T-cell (primary cell): ENCODE measurements around the gene ZNF324. TPM values are rescaled to one million over a fixed set of nuclear protein-coding genes. Genes with fewer than 3 reads are reported as not detected.
A peak's percentile ranks its signal among the peaks of the same experiment; 100 is the strongest.
"Not testable (repeated sequence)": the region's sequence is repeated elsewhere in the genome, so short reads cannot be mapped to it uniquely, and the experiment has no call there.

Source experiments
- ATAC-seq, 4 experiments: fragments of 200-7000 bp in 3 of 4; fragments of 150-1000 bp in 1 of 4; cut with Tn5 transposase; replicated peaks in 1 of 4; 1 replicate in 3 of 4; 2 replicates in 1 of 4; pipeline ENCODE4 v1.10.0; 2021; ENCODE audit warnings: moderate library complexity in 3 of 4, mild to moderate bottlenecking in 2 of 4, moderate number of reproducible peaks in 1 of 4
- CTCF ChIA-PET, 2 donors: fragments of 300-600 bp; sonication (Branson Sonifier 250); formaldehyde crosslinking; loops; one replicate each; lab custom pipeline; 2022; ENCODE audit warnings: antibody characterized with exemption in 2 of 2; lab: Charles Lee
- POLR2A ChIA-PET, 2 donors: fragments of 300-600 bp; sonication (Branson Sonifier 250); formaldehyde crosslinking; loops; one replicate each; lab custom pipeline; 2022; ENCODE audit warnings: antibody characterized with exemption in 2 of 2; lab: Charles Lee
- DNase-seq, 35 experiments: peaks; one replicate each; pipeline versions ENCODE4 v3.0.0 to v3.0.0-alpha.2; 2013 to 2023
- H3K27ac ChIP-seq: one replicate; pipeline ENCODE4 v1.5.1; 2013; ENCODE audit warnings: low read length
- H3K27me3 ChIP-seq, 2 experiments: replicated peaks in 1 of 2; 1 replicate in 1 of 2; 2 replicates in 1 of 2; pipeline versions ENCODE4 v1.6.1 to v1.7.0; 2013; ENCODE audit warnings: low read length in 1 of 2, mixed read lengths in 1 of 2; ENCODE audit not compliant: control insufficient read depth in 2 of 2, insufficient read depth in 2 of 2; ENCODE audit errors: extremely low read depth in 1 of 2
- H3K36me3 ChIP-seq, 2 donors: 1 replicate in 1 of 2; 2 replicates in 1 of 2; pipeline versions ENCODE4 v1.6.1 to v1.7.0; 2013; ENCODE audit warnings: low read length in 1 of 2; ENCODE audit not compliant: control insufficient read depth in 2 of 2, insufficient read depth in 1 of 2; ENCODE audit errors: extremely low read depth in 1 of 2
- H3K4me1 ChIP-seq, 2 experiments: 1 replicate in 1 of 2; 2 replicates in 1 of 2; pipeline versions ENCODE4 v1.6.1 to v1.7.0; 2013; ENCODE audit warnings: low read length in 2 of 2, mixed read lengths in 1 of 2; ENCODE audit not compliant: insufficient read depth in 2 of 2, control insufficient read depth in 1 of 2; ENCODE audit errors: extremely low read depth in 1 of 2
- H3K4me3 ChIP-seq, 2 donors: 1 replicate in 1 of 2; 2 replicates in 1 of 2; pipeline versions ENCODE4 v1.5.1 to v1.7.0; 2013; ENCODE audit warnings: mild to moderate bottlenecking in 2 of 2, low read length in 1 of 2, moderate library complexity in 1 of 2; ENCODE audit not compliant: control insufficient read depth in 1 of 2; ENCODE audit errors: extremely low read depth in 1 of 2
- H3K9me3 ChIP-seq: 2 replicates; pipeline ENCODE4 v1.7.0; 2013
- H3K27ac Mint-ChIP-seq, 2 donors: one replicate each; pipeline ENCODE4 v1.8.0; 2020 to 2021; ENCODE audit warnings: mild to moderate bottlenecking in 2 of 2, mixed read lengths in 2 of 2
- H3K27me3 Mint-ChIP-seq, 2 donors: one replicate each; pipeline ENCODE4 v1.8.0; 2021 to 2022; ENCODE audit warnings: mixed read lengths in 2 of 2
- H3K36me3 Mint-ChIP-seq: one replicate; pipeline ENCODE4 v1.8.0; 2021; ENCODE audit warnings: mixed read lengths
- H3K4me1 Mint-ChIP-seq, 3 donors: one replicate each; pipeline ENCODE4 v1.8.0; 2020 to 2022; ENCODE audit warnings: mixed read lengths in 3 of 3, mild to moderate bottlenecking in 1 of 3
- H3K4me3 Mint-ChIP-seq, 3 donors: one replicate each; pipeline ENCODE4 v1.8.0; 2020 to 2022; ENCODE audit warnings: mild to moderate bottlenecking in 3 of 3, mixed read lengths in 3 of 3, moderate library complexity in 3 of 3
- H3K9me3 Mint-ChIP-seq, 3 donors: one replicate each; pipeline ENCODE4 v1.8.0; 2020 to 2022; ENCODE audit warnings: mixed read lengths in 3 of 3
- WGBS: methylation state at CpG from one replicate; pipeline ENCODE4 v1.1.5; 2013; ENCODE audit warnings: missing lambda C conversion rate; ENCODE audit not compliant: insufficient coverage; 5-methylcytosine and 5-hydroxymethylcytosine counted together
- total RNA-seq, 35 experiments: library from RNA in 6 of 35; stranded (reverse) in 6 of 35; fragments of 120-200 nt in 1 of 35; gene quantifications; one replicate each; pipeline versions ENCODE4 v1.2.1 to v1.2.4 and lab custom pipeline; 2013 to 2026

ZNF324 gene
- total RNA-seq, 5 donors from 2014 or later (not counting 1 experiment from before 2014, with no cell fraction given): 17.9 to 33.2 (median 28.2) TPM

DNA sequence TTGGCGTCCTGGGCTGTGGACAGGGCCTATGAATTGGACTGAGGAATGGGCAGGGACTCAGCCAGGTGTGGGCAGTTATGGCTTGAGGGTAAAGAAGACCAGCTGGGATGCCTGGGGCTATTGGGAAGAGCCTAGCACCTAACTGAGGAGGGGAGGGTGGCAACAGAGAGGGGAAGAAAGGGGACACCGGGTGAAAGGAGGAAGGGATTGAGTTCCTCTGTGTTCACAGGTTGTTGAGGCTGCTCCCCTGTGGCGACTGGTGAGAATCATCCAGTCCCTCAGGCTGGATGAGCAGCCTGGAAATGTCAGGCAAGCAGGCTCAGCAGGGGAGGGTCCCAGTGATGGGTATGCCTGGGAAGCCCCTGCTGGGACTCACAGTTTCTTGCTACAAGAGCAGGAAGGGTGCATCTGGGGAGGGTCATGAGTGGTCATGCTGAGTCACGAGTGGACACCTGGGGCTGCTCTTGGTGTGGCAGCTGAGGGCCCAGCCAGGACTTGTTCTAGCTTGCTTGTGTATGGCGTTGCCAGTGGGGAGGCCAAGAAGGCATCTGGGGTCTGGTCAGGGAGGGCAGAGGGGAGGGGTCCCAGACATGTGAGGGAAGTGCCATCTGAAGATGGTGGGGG lies 1.4 kb downstream of the ZNF324 start:
- CTCF ChIA-PET: interaction anchor here in 1 of 2 donors (1.2 kb wide), 1 partner anchor 9 kb away, joined by 4 read pairs; no protein-coding TSS in a partner anchor
- H3K4me3 Mint-ChIP-seq: peak overlapping the region; percentile 76 to 87 (median 86)
- Histone ChIP-seq H3K4me1 (peaks cover 4 to 21% of the 10 kb centered on the region in 2 experiments), H3K36me3 (peaks cover 7 to 30% of the 10 kb centered on the region in 2 donors), H3K27me3 (peaks cover 0 to 5% of the 10 kb centered on the region in 2 experiments), H3K4me3 (no peak overlapping the region), H3K9me3 (no peaks in the 10 kb centered on the region), H3K27ac (no peak overlapping the region)
- peak overlapping the region; percentile 1 to 50 for H3K27ac Mint-ChIP-seq
- no peak for DNase-seq
- H3K4me1 Mint-ChIP-seq: peaks cover 17 to 26% (median 23%) of the 10 kb centered on the region in 3 donors
- no peaks in the 10 kb centered on the region for H3K27me3 Mint-ChIP-seq
- ATAC-seq: no peak
- 77% methylated on average over 5 of the region's 5 CpGs for WGBS
- H3K36me3 Mint-ChIP-seq: peaks cover 14% of the 10 kb centered on the region
- POLR2A ChIA-PET: no interaction called here
- H3K9me3 Mint-ChIP-seq: no peaks in the 10 kb centered on the region

DNA sequence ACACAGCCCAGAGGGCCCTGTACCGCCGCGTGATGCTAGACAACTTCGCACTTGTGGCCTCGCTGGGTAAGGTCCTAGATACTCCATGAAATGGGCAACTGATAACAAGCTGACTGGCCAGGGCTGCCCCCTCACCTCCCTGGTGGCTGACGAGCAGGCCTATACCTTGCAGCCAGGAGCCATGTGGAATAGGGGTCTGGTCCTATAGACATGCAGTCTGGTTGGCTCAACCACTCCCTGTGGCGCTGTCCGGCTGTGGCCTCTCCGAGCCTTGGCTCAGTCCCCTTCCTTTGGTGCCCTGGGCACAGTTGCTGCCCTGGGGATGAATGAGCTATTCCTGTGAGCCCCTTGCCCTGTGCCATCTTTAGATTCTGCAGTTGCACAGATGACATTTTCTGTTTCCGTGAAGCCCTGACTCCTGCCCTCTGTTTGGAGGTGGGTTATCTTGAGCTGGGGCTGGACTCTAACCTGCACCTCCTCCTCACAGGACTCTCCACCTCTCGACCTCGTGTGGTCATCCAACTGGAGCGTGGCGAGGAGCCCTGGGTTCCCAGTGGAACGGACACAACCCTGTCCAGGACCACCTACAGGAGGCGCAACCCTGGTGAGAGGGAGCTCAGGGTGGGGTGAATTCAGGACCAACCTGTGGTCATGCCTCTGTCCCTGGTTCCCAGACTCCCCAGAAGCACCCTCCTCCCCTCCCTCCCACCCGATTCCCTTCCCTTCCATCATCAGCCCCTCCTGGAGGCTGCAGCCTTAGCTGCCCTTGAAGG lies 2.5 kb downstream of the ZNF324 start:
- Histone ChIP-seq H3K9me3 (no peaks in the 10 kb centered on the region), H3K4me1 (peaks cover 4 to 21% of the 10 kb centered on the region in 2 experiments), H3K27me3 (peaks cover 0 to 5% of the 10 kb centered on the region in 2 experiments), H3K4me3 (no peak overlapping the region), H3K36me3 (peaks cover 7 to 30% of the 10 kb centered on the region in 2 donors), H3K27ac (no peak overlapping the region)
- H3K27ac Mint-ChIP-seq: no peak overlapping the region
- 93% methylated on average over 13 of the region's 17 CpGs for whole genome bisulfite sequencing
- no peak for DNase-seq
- ATAC-seq: no peak
- CTCF ChIA-PET: interaction anchor here in 1 of 2 donors (1.2 kb wide), 1 partner anchor 11 kb away, joined by 4 read pairs; no protein-coding TSS in a partner anchor
- no peaks in the 10 kb centered on the region for H3K9me3 Mint-ChIP-seq
- no peaks in the 10 kb centered on the region for H3K27me3 Mint-ChIP-seq
- peaks cover 14% of the 10 kb centered on the region for H3K36me3 Mint-ChIP-seq
- peaks cover 17 to 31% (median 23%) of the 10 kb centered on the region in 3 donors for H3K4me1 Mint-ChIP-seq
- H3K4me3 Mint-ChIP-seq: peak overlapping the region; percentile 17 to 87 (median 86)
- POLR2A ChIA-PET: no interaction called here

DNA sequence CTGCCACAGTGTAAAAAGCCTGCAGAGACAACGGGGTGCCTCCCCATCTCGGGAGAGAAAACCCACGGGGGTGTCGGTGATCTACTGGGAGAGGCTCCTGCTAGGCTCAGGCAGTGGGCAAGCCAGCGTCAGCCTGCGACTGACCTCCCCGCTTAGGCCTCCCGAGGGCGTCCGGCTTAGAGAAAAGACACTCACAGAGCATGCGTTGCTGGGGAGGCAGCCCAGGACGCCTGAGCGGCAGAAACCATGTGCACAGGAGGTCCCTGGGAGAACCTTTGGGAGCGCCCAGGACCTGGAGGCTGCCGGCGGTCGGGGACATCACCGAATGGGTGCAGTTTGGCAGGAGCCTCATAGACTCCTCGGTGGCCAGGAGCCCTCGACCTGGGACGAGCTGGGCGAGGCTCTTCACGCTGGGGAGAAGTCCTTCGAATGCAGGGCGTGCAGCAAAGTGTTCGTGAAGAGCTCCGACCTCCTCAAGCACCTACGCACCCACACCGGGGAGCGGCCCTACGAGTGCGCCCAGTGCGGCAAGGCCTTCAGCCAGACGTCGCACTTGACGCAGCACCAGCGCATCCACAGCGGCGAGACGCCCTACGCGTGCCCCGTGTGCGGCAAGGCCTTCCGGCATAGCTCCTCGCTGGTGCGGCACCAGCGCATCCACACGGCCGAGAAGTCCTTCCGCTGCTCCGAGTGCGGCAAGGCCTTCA lies 4.1 kb downstream of the ZNF324 start:
- H3K27ac ChIP-seq, H3K27ac Mint-ChIP-seq, H3K4me3 Mint-ChIP-seq, H3K4me3 ChIP-seq, CTCF ChIA-PET, H3K27me3 Mint-ChIP-seq, H3K9me3 Mint-ChIP-seq, H3K9me3 ChIP-seq, POLR2A ChIA-PET, ATAC-seq, DNase-seq, H3K27me3 ChIP-seq: not testable (repeated sequence)
- 97% methylated on average over 14 of the region's 53 CpGs for WGBS
- peaks cover 4 to 32% of the 10 kb centered on the region in 2 experiments for H3K4me1 ChIP-seq
- H3K36me3 ChIP-seq: peaks cover 7 to 30% of the 10 kb centered on the region in 2 donors
- Mint-ChIP-seq H3K4me1 (peaks cover 25 to 40% (median 31%) of the 10 kb centered on the region in 3 donors), H3K36me3 (peaks cover 14% of the 10 kb centered on the region)

DNA sequence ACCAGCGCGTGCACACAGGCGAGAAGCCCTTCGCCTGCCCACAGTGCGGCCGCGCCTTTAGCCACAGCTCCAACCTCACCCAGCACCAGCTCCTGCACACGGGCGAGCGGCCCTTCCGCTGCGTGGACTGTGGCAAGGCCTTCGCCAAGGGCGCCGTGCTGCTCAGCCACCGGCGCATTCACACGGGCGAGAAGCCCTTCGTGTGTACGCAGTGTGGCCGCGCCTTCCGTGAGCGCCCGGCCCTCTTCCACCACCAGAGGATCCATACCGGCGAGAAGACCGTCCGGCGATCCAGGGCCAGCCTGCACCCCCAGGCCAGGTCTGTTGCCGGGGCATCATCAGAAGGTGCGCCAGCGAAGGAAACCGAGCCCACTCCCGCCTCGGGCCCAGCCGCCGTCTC lies 4.9 kb downstream of the ZNF324 start:
- Histone ChIP-seq H3K4me3 (no peak overlapping the region), H3K4me1 (peaks cover 0 to 33% of the 10 kb centered on the region in 2 experiments), H3K36me3 (peaks cover 7 to 30% of the 10 kb centered on the region in 2 donors), H3K9me3 (no peaks in the 10 kb centered on the region), H3K27me3 (no peaks in the 10 kb centered on the region), H3K27ac (no peak overlapping the region)
- Mint-ChIP-seq H3K27ac (no peak overlapping the region), H3K4me3 (no peak overlapping the region), H3K4me1 (peaks cover 28 to 39% (median 29%) of the 10 kb centered on the region in 3 donors), H3K9me3 (no peaks in the 10 kb centered on the region), H3K36me3 (peaks cover 14% of the 10 kb centered on the region), H3K27me3 (no peaks in the 10 kb centered on the region)
- CTCF ChIA-PET: no interaction called here
- POLR2A ChIA-PET: no interaction called here
- DNase-seq (no peak), ATAC-seq (no peak)
- WGBS: 96% methylated on average over 32 of the region's 39 CpGs

DNA sequence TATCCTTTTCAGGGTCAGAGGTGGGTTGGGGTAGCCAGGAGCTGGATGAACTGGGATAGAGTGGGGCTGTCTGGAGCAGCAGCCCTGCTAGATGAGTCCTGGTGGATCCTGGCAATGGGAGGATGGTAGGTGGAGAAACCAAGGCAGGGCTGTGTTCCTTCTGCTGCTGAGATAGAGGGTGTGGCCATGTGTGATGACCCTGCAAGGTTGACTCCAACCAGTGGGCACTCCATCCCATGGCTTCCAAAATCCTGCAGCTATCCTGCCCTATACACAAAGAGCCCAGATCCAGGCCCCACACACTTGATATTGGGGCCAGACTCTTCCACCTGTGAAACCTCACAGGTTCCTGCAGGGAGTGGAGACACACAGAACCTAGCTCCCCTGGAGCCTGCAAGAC lies 6.9 kb downstream of the ZNF324 start:
- H3K4me3 ChIP-seq: no peak overlapping the region
- CTCF ChIA-PET: no interaction called here
- Mint-ChIP-seq H3K27ac (peak overlapping the region in 1 of 2 donors; percentile 31), H3K36me3 (peaks cover 14% of the 10 kb centered on the region), H3K4me1 (peaks cover 18 to 28% (median 18%) of the 10 kb centered on the region in 3 donors), H3K4me3 (peak overlapping the region; percentile 31 to 82 (median 47)), H3K9me3 (no peaks in the 10 kb centered on the region), H3K27me3 (no peaks in the 10 kb centered on the region)
- no peak overlapping the region for H3K27ac ChIP-seq
- no peak for ATAC-seq
- DNase-seq: no peak
- no peaks in the 10 kb centered on the region for H3K9me3 ChIP-seq
- POLR2A ChIA-PET: no interaction called here
- H3K27me3 ChIP-seq: no peaks in the 10 kb centered on the region
- H3K36me3 ChIP-seq: peaks cover 7 to 30% of the 10 kb centered on the region in 2 donors
- H3K4me1 ChIP-seq: peaks cover 0 to 23% of the 10 kb centered on the region in 2 experiments
